BLaER1 (cell line): ENCODE measurements around the gene USP50.
"Not testable (repeated sequence)": the region's sequence is repeated elsewhere in the genome, so short reads cannot be mapped to it uniquely, and the experiment has no call there.

Source experiments
- H3K27ac ChIP-seq: shearing (Covaris generic); formaldehyde crosslinking; 2 replicates; pipeline ENCODE4 v1.8.1; 2022
- H3K27me3 ChIP-seq: shearing (Covaris generic); formaldehyde crosslinking; 2 replicates; pipeline ENCODE4 v1.8.1; 2022
- H3K36me3 ChIP-seq: shearing (Covaris generic); formaldehyde crosslinking; 2 replicates; pipeline ENCODE4 v1.8.1; 2022
- H3K4me1 ChIP-seq: shearing (Covaris generic); formaldehyde crosslinking; 2 replicates; pipeline ENCODE4 v1.8.1; 2022
- H3K4me2 ChIP-seq: shearing (Covaris generic); formaldehyde crosslinking; 2 replicates; pipeline ENCODE4 v1.8.1; 2022
- H3K4me3 ChIP-seq: shearing (Covaris generic); formaldehyde crosslinking; 2 replicates; pipeline ENCODE4 v1.8.1; 2022
- H3K9ac ChIP-seq: shearing (Covaris generic); formaldehyde crosslinking; 2 replicates; pipeline ENCODE4 v1.8.1; 2022
- H3K9me3 ChIP-seq: shearing (Covaris generic); formaldehyde crosslinking; 2 replicates; pipeline ENCODE4 v1.8.1; 2022
- H4K20me1 ChIP-seq: shearing (Covaris generic); formaldehyde crosslinking; 2 replicates; pipeline ENCODE4 v1.8.1; 2022
- Cebpa-rat ChIP-seq: shearing (Covaris generic); IDR thresholded peaks from 2 replicates; pipeline ENCODE4 v1.8.1; 2022

USP50 gene

DNA sequence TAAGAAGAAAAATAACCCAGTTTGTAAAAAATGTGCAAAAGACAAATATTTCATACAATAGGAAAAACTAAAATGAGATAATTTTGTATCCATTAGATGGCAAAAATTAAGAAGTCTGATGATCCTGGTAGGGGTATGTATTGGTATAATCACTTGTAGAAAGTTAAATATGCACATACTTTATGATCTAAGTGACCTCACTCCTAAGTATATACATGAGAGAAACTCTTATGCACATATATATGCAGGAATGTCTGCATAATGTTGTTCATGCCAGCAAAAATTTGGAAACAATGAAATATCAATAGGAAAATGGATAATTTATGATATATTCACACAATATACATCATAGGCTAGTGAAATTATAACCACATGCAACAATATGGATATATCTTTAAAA lies 33.5 kb downstream of the USP50 start:
- no peak overlapping the region for H3K4me3 ChIP-seq
- peaks cover 5% of the 10 kb centered on the region for H3K9me3 ChIP-seq
- H4K20me1 ChIP-seq = no peaks in the 10 kb centered on the region
- H3K27me3 ChIP-seq = no peaks in the 10 kb centered on the region
- H3K36me3 ChIP-seq = no peaks in the 10 kb centered on the region
- H3K27ac ChIP-seq = no peak overlapping the region
- H3K4me1 ChIP-seq = no peaks in the 10 kb centered on the region
- H3K9ac ChIP-seq = no peak overlapping the region
- H3K4me2 ChIP-seq = no peak overlapping the region
- TF ChIP-seq Cebpa-rat = no peak

- Histone ChIP-seq H3K4me2 (no peak overlapping the region), H3K9me3 (no peaks in the 10 kb centered on the region), H3K27me3 (no peaks in the 10 kb centered on the region), H3K4me3 (no peak overlapping the region), H3K9ac (no peak overlapping the region), H3K36me3 (peaks cover 30% of the 10 kb centered on the region), H3K27ac (no peak overlapping the region), H3K4me1 (peaks cover 7% of the 10 kb centered on the region; the same call in 1 of the 2 replicates), H4K20me1 (no peaks in the 10 kb centered on the region)
- no peak for TF ChIP-seq Cebpa-rat
These were observed 40.3 kb downstream of the USP50 start for GRCh38 chr15:50506121-50506520.

DNA sequence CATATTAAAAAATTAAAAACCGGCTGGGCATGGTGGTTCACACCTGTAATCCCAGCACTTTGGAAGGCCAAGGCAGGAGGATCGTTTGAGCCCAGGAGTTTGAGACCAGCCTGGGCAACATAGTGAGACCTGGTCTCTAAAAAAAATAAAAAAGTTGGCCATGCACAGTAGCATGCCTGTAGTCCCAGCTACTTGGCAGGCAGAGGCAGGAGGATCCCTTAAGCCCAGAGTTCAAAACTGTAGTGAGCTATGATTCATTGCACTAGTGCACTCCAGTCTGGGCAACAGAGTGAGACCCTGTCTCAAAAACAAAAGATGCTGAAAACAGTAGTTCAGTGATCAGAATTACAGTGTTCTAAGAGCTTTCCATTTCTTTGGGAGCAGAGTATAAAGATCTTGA lies 40.8 kb downstream of the USP50 start:
- not testable (repeated sequence) for H3K9ac ChIP-seq, H3K27me3 ChIP-seq, H4K20me1 ChIP-seq, H3K4me2 ChIP-seq, H3K27ac ChIP-seq, H3K9me3 ChIP-seq, H3K4me1 ChIP-seq, H3K4me3 ChIP-seq
- H3K36me3 ChIP-seq = peaks cover 34% of the 10 kb centered on the region

DNA sequence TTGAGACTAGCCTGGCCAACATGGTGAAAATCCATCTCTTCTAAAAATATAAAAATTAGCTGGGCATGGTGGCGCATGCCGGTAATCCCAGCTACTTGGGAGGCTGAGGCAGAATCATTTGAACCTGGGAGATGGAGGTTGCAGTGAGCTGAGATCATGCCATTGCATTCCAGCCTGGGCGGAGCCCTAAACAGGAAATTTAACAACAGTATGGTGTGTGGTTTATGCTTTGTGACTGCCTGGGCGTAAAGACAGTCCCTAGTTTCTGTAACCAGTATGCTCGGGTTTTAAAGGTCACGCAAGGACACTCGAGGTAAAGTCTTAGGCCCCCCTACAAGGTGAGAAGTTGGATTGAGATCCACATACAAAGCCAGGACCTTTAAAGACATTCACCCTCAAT lies 43.3 kb downstream of the USP50 start:
- TF ChIP-seq Cebpa-rat = no peak

DNA sequence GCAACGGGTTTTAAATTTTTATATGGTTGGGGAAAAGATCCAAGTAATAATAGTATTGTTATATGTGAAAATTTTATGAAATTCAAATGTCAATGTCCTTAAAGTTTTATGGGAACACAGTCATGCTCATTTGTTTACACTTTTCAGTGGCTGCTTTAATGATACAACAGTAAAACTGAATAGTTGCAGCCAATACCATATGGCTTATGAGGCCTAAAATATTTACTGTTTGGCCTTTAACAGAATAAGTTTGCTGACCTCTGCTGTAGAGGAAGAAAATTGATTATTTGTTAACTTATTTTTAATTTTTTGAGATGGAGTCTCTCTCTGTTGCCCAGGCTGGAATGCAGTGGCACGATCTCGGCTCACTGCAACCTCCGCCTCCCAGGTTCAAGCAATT lies 44.7 kb downstream of the USP50 start:
- Histone ChIP-seq H3K4me1 (peaks cover 7% of the 10 kb centered on the region; the same call in 1 of the 2 replicates), H3K4me2 (no peak overlapping the region), H3K9ac (no peak overlapping the region), H3K36me3 (peaks cover 67% of the 10 kb centered on the region), H3K9me3 (no peaks in the 10 kb centered on the region), H4K20me1 (no peaks in the 10 kb centered on the region), H3K27ac (no peak overlapping the region), H3K4me3 (no peak overlapping the region), H3K27me3 (no peaks in the 10 kb centered on the region)
- TF ChIP-seq Cebpa-rat = no peak

More for the DNA sequence above, 43.3 kb downstream of the USP50 start:
- Histone ChIP-seq H3K36me3 (peaks cover 59% of the 10 kb centered on the region), H3K9ac (no peak overlapping the region), H3K4me3 (no peak overlapping the region), H3K27ac (no peak overlapping the region), H3K4me2 (no peak overlapping the region), H3K27me3 (no peaks in the 10 kb centered on the region), H3K9me3 (no peaks in the 10 kb centered on the region), H4K20me1 (no peaks in the 10 kb centered on the region), H3K4me1 (peaks cover 7% of the 10 kb centered on the region; the same call in 1 of the 2 replicates)

GRCh38 chr15:50500352-50500751 lies 46.1 kb downstream of the USP50 start:
- TF ChIP-seq Cebpa-rat = no peak
- H3K9ac ChIP-seq = no peak overlapping the region
- H3K4me2 ChIP-seq = no peak overlapping the region
- H3K36me3 ChIP-seq = peaks cover 81% of the 10 kb centered on the region
- no peaks in the 10 kb centered on the region for H4K20me1 ChIP-seq
- no peak overlapping the region for H3K27ac ChIP-seq
- no peaks in the 10 kb centered on the region for H3K27me3 ChIP-seq
- no peak overlapping the region for H3K4me3 ChIP-seq
- H3K9me3 ChIP-seq = no peaks in the 10 kb centered on the region
- H3K4me1 ChIP-seq = peaks cover 7% of the 10 kb centered on the region; the same call in 1 of the 2 replicates

DNA sequence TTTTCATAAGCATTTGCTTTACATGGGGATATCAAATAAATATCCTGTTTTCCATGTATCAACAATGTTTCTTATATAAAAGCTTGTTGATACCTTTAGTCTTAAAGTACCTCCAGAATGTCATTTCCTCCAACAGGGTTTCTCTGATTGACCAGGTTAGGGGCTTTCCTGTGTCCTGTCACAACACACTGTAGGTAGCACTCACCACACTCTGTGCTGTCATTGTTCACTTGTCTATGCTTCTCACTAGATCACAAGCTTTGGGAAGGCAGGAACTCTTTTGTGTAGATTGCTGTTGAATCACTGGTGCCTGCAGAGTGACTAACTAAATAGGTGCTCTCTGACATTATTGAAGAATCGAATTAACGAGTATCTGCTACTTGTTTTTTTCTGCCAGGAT lies 49.8 kb downstream of the USP50 start:
- H3K4me3 ChIP-seq = no peak overlapping the region
- no peak overlapping the region for H3K4me2 ChIP-seq
- H3K9ac ChIP-seq = no peak overlapping the region
- H3K27ac ChIP-seq = no peak overlapping the region
- H3K36me3 ChIP-seq = peaks cover 90% of the 10 kb centered on the region
- TF ChIP-seq Cebpa-rat = no peak
- no peaks in the 10 kb centered on the region for H3K27me3 ChIP-seq
- no peaks in the 10 kb centered on the region for H3K4me1 ChIP-seq
- H4K20me1 ChIP-seq = no peaks in the 10 kb centered on the region
- no peaks in the 10 kb centered on the region for H3K9me3 ChIP-seq

GRCh38 chr15:50494547-50494946 lies 51.9 kb downstream of the USP50 start:
- H3K27ac ChIP-seq, H3K4me2 ChIP-seq, H3K27me3 ChIP-seq, H4K20me1 ChIP-seq, H3K4me3 ChIP-seq, H3K9ac ChIP-seq, H3K9me3 ChIP-seq, H3K4me1 ChIP-seq: not testable (repeated sequence)
- H3K36me3 ChIP-seq = peaks cover 90% of the 10 kb centered on the region

DNA sequence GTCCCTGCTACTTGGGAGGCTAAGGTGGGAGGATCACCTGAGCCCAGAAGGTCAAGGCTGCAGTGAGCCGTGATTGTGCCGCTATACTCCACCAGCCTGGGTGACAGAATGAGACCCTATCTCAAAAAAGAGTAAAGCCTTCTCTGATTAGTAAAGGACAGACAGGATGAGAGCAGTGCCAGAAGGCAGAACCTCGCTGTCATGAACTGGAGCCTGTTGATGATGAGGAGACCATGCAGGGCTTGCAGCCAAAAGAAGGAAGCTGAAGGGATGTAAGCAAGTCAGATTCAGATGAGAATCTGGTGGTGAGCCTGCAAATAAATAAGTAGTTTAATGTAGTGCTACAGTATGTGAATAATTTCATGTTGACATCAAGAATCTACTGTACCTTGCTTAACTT lies 52.8 kb downstream of the USP50 start:
- no peak for TF ChIP-seq Cebpa-rat
- H3K4me3 ChIP-seq = no peak overlapping the region
- no peaks in the 10 kb centered on the region for H3K9me3 ChIP-seq
- no peak overlapping the region for H3K9ac ChIP-seq
- no peaks in the 10 kb centered on the region for H3K4me1 ChIP-seq
- no peak overlapping the region for H3K4me2 ChIP-seq
- H3K27me3 ChIP-seq = no peaks in the 10 kb centered on the region
- H3K36me3 ChIP-seq = peaks cover 89% of the 10 kb centered on the region
- no peaks in the 10 kb centered on the region for H4K20me1 ChIP-seq
- no peak overlapping the region for H3K27ac ChIP-seq

GRCh38 chr15:50487287-50487686 lies 59.2 kb downstream of the USP50 start:
- peaks cover 96% of the 10 kb centered on the region for H3K36me3 ChIP-seq
- no peak overlapping the region for H3K9ac ChIP-seq
- no peaks in the 10 kb centered on the region for H3K27me3 ChIP-seq
- H3K4me2 ChIP-seq = no peak overlapping the region
- no peaks in the 10 kb centered on the region for H4K20me1 ChIP-seq
- H3K9me3 ChIP-seq = no peaks in the 10 kb centered on the region
- H3K27ac ChIP-seq = no peak overlapping the region
- H3K4me3 ChIP-seq = no peak overlapping the region
- no peak for TF ChIP-seq Cebpa-rat
- no peaks in the 10 kb centered on the region for H3K4me1 ChIP-seq

- Histone ChIP-seq H3K27ac (no peak overlapping the region), H3K4me2 (no peak overlapping the region), H3K9me3 (no peaks in the 10 kb centered on the region), H3K4me3 (no peak overlapping the region), H3K36me3 (peaks cover 96% of the 10 kb centered on the region), H3K9ac (no peak overlapping the region), H3K4me1 (no peaks in the 10 kb centered on the region), H4K20me1 (no peaks in the 10 kb centered on the region), H3K27me3 (no peaks in the 10 kb centered on the region)
- no peak for TF ChIP-seq Cebpa-rat
These were observed 61.1 kb downstream of the USP50 start for GRCh38 chr15:50485389-50485788.
